RCC 7860 (cell line): ENCODE measurements around the gene INHBB.

Experiments
- DNase-seq: peaks from one replicate; pipeline ENCODE4 v3.0.0-alpha.2; 2015; ENCODE audit warnings: low spot score
- FAIRE-seq: peaks from 2 replicates; lab custom pipeline; 2012; peaks lifted over from hg19 to GRCh38; lab: Jason Lieb, UNC

INHBB gene

DNA sequence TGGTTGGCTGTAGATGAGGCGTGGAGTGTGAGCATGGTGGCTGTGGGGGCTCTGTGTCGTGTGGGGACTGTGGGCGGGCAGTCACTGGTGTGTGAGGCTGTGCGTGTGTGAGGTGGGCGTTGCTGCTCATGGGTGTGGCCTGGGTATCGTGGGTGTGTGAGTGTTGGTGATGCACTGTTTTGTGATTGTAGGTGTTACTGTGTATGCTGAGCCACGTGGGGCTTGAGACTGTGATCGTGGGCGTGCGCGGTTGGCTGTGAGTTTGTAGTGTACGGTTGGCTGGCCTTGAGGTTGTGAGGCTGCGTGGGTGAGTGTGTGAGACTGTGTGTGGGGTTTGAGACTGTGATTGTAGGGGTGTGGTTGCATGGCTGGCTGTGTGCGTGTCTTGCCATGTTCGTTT is 8.5 kb downstream of the INHBB start:
- DNase-seq (no peak), FAIRE-seq (no peak)

DNA sequence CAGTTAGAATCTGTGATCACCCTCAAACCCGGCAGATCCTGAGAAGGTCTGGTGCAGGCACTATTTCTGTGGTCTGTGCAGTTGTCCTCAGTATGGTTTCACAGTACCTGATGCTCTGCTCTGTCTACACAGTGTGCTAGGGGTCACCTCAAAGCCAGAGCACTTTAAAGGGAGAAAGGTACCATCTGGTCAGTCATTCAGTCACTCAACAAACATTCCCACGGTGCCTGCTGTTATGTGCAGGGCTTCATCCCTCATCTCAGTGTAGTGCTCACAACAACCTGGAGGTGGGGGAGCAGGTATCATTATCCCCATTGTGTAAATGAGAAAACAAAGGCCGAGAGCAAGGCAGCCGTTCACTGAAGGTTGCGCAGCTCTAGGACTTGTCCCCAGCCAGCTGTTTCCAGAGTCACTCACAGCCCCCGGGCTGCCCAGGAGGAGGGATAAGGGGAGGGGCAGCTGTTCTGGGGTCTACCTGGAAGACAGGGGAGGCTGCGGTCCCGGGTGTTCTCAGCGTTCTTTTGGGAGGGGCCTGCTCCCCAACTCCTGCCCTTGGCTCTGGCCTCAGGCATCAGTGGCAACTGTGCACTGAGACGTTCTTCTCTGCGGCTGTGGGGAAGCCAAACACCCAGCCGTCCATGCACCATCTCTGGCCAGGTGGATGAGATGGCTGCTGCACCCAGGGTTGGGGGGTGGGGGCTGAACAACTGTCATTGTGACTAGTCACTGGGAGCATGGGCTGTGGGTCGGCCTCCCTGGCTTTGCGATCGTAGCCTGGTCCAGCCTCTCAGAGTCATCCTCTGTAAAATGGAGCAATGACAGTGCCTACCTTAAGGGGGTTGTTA is 9.2 kb downstream of the INHBB start:
- FAIRE-seq (no peak), DNase-seq (no peak)

DNA sequence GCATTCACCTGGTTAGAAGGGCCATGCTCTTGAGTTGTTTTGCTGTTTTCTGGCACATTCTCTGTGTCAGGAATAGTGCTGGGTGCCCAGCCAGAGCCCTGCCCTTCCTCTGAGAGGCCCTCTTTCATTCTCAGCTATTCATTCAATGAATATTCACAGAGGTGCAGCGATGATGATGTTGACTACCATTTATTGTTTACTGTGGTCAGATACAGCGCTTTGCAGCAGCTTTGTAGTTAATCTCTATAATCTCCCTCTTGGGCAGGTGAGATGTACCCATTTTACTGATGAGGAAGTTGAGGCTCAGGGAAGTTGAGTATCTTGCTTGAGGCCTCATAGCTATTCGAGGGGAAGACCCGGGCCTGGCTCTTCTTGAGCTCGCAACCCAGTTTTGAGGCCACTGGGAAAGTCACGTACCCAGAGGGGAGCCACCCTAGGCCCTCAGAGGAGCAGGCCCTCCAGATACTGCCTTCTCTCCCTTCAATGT is 9.9 kb downstream of the INHBB start:
- DNase-seq, result no peak
- FAIRE-seq, result no peak

DNA sequence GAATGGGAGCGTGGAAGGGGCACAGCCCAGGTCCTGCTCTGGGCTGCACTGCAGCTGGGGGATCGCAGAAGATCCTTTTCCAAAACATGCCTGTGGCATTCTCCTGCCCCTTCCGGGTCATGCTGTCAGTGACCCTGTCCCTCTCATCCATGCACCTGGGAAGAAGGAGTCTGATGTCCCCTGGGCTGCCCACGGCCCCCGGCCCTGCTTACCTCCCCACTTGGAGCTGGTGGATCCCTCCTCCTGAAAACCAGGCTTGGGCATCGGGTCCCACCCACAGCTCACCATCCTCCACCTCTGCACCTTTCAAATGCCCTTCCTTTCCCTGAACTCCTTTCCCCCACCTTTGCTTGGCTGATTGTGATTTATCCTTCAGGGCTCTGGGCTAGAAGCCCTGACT is 11.8 kb downstream of the INHBB start:
- FAIRE-seq (no peak), DNase-seq (no peak)

DNA sequence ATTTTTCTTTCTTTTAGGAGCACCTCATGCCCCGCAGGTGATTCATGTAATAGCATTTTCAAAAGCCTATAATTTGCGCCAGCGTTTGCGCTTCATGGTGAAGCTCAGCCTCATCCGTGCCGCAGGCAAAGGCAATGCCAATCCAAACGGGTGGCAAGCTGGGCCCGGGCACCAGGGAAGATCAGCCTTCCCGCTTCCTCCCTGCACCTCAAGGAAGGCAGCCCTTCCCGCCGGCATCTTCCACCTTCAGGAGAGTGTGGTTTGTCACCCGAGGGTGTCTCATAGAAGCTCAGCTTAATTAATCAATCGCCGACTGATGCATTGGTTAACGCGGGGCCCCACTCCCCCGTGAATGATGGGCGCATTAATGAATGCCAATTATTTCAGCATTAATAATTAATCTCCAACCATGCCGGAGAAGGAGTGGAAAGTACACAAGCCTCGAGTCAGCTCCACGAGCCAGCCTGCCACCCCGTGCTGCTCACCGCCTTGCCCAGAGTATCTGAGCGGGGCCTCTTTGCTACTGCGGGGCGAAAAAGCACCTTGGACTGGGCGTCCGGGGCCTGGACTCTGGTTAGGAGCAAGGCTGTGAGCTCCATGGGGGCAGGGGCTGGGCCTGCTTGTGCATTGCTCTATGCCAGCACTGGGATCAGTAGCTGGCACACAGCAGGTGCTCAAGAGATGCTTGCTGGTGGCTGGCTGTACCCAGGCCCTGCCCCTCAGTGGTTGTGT is 13.0 kb downstream of the INHBB start:
- DNase-seq, result no peak
- no peak for FAIRE-seq

DNA sequence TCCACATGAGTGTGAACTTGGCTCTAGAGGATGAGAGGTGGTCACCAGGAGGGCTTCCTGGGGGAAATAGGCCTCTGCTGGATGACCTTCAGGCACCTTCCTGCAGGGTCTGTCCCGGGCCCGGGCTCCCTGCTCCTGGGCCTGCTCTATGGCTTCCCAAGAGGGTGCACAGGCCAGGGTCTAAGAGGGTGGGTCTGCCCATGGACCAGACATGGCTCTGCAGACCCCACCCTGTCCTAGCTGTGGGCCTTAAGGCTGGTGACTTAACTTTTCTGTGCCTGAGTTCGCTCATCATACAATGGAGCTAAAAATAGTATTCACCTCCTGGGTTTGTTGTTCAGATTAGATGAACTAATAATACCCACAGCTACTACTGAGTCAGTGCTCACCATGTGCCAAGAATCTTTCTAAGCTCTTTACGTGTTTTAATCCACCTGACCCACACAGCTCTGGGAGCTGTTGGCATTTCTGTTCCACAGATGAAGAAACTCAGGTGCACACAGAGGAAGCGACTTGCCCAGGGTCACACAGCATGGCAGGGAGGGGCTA is 14.4 kb downstream of the INHBB start:
- no peak for FAIRE-seq
- DNase-seq, result peak; percentile 12

DNA sequence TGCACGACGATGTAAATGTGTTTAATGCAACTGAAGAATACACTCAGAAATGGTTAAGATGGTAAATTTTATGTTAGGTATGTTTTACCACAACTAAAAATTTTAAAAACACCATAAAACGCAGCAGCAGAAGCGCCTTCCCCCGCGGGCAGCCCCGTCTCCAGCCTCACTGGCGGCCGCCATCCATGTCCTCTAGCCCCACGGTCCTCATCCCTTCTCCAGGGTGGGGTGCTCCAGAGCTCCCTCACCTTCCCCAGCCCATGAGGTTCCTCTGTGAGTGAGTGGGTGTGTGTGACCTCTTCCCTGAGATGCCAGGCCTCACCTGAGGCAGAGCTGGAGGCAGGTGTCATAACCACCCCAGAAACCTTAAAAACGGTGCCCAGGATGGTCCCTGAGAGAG is 17.0 kb downstream of the INHBB start:
- DNase-seq, result no peak
- FAIRE-seq, result no peak

DNA sequence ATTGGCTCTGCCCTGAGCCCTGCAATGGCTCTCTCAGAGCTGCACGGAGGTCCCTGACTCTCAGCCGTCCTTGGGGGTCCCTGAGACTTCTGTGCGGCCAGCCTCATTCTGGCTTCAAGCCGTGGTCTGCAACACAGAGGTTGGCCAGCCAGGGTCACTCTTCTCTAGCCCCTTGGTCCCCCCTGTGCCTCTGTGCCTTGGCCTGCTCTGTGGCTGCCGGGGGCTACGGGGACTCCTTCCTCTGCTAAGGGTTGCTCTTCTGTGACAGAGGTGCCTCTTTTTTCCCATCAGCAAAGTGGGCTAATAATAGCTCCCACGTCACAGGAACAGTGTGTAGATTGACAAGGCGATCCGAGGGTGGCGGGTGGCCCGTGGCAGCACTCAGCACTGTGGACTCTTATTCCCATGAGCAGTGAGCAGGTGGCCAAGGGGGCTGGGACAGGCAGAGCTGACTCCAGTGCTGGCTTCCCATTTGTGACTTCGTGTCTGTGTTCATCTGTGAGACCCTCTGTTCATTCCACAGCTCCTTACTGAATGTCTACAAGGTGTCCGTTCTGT is 19.4 kb downstream of the INHBB start:
- no peak for FAIRE-seq
- DNase-seq, result no peak

DNA sequence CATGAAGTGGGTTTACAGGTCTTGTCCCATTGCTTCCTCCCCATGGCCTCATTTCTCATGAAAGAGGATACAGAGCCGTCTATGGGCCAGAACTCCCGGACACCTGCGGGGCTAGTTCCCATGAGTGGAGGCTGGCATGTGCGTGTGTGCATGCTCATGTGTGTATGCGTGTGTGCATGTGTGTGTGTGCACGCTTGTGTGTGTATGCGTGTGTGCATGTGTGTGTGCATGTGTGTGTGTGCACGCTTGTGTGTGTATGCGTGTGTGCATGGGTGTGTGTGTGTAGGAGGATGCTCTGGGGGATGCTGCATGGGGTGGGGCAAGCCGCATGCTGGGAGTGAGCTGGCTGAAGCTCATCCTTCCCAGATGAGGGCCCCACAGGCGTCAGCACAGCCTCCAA is 20.8 kb downstream of the INHBB start:
- DNase-seq, result no peak
- no peak for FAIRE-seq

DNA sequence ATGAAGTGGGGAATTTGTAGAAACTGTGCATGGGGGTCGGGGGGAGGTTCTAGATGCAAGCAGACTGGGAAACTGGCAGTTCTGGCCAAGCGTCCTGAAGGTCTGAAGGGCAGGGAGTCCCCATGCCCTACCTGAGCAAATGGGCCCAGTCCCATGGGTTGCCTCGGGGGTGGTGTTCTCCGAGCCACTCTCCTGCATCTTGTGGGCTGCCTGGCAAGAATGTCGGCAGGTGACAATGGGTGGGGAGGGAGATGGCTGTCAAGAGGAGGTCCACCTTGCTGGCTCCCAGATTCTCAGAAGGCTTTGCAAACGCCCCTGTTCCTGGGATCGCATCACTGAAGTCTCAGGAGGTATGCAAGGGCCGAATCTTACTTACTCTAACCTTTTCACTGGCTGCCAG is 21.3 kb downstream of the INHBB start:
- FAIRE-seq (no peak), DNase-seq (no peak)

DNA sequence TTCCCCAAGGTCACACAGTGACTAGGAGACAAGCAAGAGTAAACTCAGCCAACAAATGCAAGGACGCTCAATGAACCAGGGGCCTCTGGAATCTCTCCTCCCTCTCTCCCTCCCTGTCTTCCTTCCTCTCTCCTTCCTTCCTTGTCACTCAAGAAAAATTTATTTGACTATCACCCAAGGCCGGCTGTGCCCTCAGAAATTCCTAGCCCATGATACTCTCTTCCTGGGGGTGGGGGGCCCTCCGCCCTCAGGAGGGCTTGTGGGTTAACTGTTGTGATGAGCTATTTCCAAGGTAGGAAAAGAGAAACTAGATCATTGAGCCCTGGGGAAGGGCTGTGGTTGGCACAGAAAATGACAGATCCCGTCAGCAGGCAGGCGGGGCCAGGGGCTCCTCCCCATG is 21.7 kb downstream of the INHBB start:
- FAIRE-seq, result peak; percentile 88

DNA sequence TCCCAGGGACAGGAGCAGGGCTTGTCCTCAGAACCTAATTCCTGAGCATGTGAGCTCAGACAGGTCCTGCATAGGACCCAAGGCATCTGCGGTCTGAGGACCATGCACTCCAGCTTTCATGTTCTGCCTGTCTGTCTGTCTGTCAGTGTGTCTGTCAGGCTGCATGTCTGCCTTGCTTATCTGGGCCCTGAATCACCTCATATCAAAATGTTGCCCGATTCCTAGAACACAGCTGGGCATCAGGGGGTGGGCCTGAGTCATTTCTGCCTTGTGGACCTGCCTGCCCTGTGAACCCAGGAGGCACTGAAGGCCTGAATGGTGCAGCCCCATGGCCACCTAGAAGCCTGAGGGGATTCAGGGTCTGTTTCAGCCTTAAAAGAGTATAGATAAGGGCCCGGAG is 22.1 kb downstream of the INHBB start:
- FAIRE-seq (no peak), DNase-seq (peak; percentile 66)

More for the DNA sequence above, 21.7 kb downstream of the INHBB start:
- peak; percentile 93 for DNase-seq

DNA sequence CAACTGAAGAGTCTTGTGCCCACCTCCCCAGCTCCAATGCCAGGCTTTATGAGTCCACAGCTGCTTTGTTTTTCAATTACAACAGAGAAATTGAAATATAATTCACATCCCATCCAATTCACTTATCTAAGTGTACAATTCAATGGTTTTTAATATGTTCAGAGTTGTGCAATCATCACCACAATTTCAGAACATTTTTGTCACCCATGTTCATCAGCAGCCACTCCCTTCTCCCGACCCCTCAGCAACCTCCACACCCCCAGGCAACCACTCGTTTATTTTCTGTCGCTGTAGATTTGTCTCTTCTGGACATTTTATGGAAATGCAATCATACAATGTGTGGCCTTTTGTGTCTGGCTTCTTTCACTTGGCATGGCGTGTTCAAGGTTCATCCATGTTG is 23.3 kb downstream of the INHBB start:
- FAIRE-seq (no peak), DNase-seq (no peak)

DNA sequence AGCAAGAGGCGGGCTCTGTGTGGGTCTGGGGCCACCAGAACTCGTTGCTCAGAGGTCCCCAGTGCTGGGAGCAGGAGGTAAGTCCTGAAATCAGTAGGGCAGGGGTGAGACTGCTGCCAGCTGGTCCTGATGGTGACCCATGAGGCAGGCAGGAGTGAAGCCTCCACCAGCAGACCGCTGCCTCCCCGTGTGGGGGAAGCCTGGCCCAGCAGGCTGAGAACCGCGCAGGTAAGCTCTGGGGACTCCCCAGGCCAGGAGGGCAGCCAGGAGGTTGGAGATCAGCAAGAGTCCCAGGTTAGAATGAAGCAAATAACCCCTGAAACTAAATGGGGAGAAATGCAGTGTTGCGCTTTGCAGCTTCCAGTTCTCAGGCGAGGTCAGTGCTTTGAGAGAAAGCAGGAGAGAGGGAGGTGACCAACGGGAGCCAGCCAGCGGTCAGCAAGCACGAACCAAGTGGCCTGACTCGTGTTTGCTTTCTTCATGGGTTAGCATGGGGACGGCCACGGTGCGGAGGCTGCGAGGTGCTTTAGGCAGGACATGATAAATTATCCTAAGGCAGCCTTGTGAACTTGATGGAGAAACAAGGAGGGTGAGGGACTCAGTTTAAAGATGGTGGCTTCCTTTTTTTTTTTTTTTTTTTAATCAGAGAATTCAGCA is 26.2 kb downstream of the INHBB start:
- FAIRE-seq, result no peak
- DNase-seq, result no peak

DNA sequence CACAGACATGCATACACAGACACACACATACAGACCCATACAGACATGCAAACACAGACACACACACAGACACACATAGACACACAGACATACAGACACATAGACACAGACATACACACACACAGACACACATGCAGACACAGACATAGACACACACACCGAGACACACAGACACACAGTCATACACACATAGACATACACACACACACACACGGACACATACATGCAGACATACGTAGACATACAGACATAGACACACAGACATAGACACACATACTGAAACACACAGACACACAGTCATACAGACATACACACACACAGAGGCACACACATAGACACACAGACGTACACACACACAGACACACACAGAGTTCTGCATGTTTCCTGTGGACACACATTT is 26.9 kb downstream of the INHBB start:
- FAIRE-seq, result no peak

DNA sequence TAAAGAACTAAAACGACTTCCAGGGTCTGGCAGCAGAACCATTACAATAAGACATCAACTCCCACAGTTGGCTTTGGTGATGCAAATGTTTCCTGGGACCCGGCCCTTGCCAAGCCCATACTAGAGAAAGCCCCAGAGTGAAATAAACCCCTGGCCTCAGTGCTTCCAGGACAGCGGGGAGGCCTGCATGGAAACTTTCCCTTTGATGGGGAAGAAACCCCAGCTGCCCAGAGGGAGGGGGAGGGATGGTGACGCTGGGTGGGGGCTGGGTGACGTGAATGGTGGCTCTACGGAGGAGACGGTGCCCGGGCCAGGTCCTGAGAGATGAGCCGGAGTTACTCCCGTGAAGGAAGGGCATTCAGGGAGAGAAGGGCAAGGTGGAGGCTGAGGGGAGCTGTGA is 27.5 kb downstream of the INHBB start:
- no peak for DNase-seq
- no peak for FAIRE-seq

More for the DNA sequence above, 26.9 kb downstream of the INHBB start:
- DNase-seq, result no peak

DNA sequence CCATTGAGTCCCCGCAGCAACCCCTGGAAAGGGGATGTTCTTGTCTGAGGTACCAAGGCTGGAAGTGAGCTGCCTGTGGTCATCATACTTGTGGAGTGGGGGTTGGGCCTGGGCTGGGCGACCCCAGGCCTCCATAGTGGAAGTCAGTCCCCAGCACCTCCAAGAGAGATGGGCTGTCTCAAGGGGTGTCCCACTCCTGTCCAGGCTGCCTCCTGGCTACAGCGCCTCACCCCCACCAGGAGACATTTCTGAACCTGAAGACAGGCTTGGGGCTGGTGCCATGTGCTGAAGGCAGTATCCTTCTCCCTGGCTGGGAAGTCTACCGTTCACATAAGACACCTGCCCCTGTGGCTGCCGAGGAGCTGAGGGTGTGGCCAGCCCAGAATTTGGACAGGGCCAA is 28.9 kb downstream of the INHBB start:
- DNase-seq (no peak), FAIRE-seq (no peak)

DNA sequence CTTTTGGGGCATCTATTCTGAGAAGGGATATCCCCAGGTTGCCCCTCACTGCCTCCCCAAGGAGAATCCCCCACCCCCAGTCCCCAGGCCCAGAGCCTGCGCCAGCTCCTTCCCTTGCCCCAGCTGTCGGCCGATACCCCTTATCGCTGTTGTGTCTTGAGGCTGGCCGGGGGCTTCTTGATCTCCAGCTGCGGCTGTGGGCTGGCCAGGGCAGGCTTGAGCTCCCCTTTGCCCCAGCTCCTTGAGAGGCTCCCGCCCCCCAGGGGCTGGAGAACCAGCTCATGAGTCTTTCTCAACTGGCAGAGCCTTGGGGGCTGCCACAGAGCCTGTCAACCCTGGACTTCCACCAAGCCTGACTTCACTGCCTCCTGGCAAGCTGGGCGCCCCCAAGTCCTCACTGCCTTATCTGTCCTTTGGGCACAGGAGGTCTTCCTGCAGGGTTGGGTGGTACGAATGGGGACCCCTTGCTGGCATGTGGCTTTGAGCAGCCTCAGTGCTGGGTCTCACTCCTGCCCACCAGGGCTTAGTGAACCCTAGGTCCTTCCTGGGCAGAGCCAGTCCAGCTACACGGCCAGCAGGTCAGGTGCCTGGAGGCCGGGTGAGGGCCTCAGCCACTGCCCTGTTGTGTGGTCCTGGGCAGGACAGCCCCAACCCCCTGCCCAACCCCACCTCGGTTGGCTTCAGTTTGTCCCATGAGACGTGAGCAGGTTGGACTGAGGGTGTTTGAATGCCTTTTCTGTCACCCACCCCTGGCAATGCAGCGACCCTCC is 29.5 kb downstream of the INHBB start:
- FAIRE-seq (no peak), DNase-seq (no peak)

DNA sequence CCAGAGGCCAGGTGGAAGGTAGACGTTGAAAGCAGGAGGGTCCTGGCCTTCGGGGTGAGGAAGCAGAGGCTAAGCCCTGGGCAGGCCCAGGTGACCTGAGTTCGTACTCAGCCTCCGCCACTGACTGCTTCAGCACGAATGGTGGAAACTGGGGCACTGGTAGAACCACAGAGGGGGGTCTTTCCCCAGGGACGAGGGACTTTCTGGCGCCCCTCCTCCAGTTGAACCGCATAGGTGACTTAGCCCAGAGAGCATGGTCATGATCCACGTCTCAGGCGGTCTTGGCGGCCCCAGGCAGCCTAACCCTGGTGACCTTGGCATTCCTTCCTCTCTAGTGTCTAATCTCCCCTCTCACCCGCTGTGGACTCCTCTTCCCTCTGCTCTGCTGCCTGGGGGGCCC is 30.2 kb downstream of the INHBB start:
- no peak for FAIRE-seq

More for the DNA sequence above, 30.2 kb downstream of the INHBB start:
- DNase-seq, result no peak
